Keratinocyte (primary cell): ENCODE data around the gene EXOC3L2. TPM values are rescaled to one million over a fixed set of nuclear protein-coding genes. Genes with fewer than 3 reads are reported as not detected.

Source experiments
- DNase-seq: peaks from one replicate; pipeline ENCODE4 v3.0.0-alpha.2; 2011; ENCODE audit warnings: low read depth, missing footprints, low spot score
- FAIRE-seq: peaks from 2 replicates; lab custom pipeline; 2011; peaks lifted over from hg19 to GRCh38; lab: Jason Lieb, UNC
- H2AFZ ChIP-seq: 2 replicates; pipeline ENCODE4 v1.6.0; 2012; ENCODE audit warnings: low read length, control low read depth, inconsistent platforms; ENCODE audit not compliant: control insufficient read depth
- H3K27ac ChIP-seq: 2 replicates; pipeline ENCODE4 v1.5.1; 2011; ENCODE audit warnings: low read length; ENCODE audit not compliant: control insufficient read depth, insufficient read depth
- H3K27me3 ChIP-seq: 3 replicates; pipeline ENCODE4 v1.6.0; 2011; ENCODE audit warnings: low read length; ENCODE audit not compliant: control insufficient read depth, insufficient read depth; ENCODE audit errors: extremely low read depth
- H3K36me3 ChIP-seq, 2 experiments: 2 replicates in 1 of 2; 3 replicates in 1 of 2; pipeline ENCODE4 v1.5.1; 2011; ENCODE audit warnings: low read length in 2 of 2, mild to moderate bottlenecking in 1 of 2; ENCODE audit not compliant: control insufficient read depth in 2 of 2, insufficient read depth in 2 of 2; ENCODE audit errors: extremely low read depth in 1 of 2
- H3K4me1 ChIP-seq: 3 replicates; pipeline ENCODE4 v1.5.1; 2011; ENCODE audit warnings: low read length; ENCODE audit not compliant: control insufficient read depth, insufficient read depth; ENCODE audit errors: extremely low read depth
- H3K4me2 ChIP-seq: 3 replicates; pipeline ENCODE4 v1.6.0; 2011; ENCODE audit warnings: low read depth, low read length; ENCODE audit not compliant: control insufficient read depth, insufficient read depth; ENCODE audit errors: extremely low read depth
- H3K4me3 ChIP-seq, 3 experiments: fragments of 200-600 bp in 1 of 3; sonication (generic) in 1 of 3; 2 replicates in 2 of 3; 3 replicates in 1 of 3; pipeline ENCODE4 v1.5.1; 2011 to 2016; ENCODE audit warnings: low read length in 3 of 3, mild to moderate bottlenecking in 3 of 3, control low read depth in 2 of 3, inconsistent platforms in 1 of 3, low read depth in 1 of 3, mixed read lengths in 1 of 3, mixed run types in 1 of 3, moderate library complexity in 1 of 3; ENCODE audit not compliant: control insufficient read depth in 2 of 3, insufficient read depth in 2 of 3; ENCODE audit errors: extremely low read depth in 1 of 3
- H3K79me2 ChIP-seq: 2 replicates; pipeline ENCODE4 v1.6.0; 2012; ENCODE audit warnings: low read length; ENCODE audit not compliant: control insufficient read depth, insufficient read depth
- H3K9ac ChIP-seq: 3 replicates; pipeline ENCODE4 v1.6.0; 2011; ENCODE audit warnings: low read length; ENCODE audit not compliant: control insufficient read depth, insufficient read depth; ENCODE audit errors: extremely low read depth
- H3K9me1 ChIP-seq: 3 replicates; pipeline ENCODE4 v1.6.0; 2011; ENCODE audit warnings: low read length; ENCODE audit not compliant: control insufficient read depth, insufficient read depth; ENCODE audit errors: extremely low read depth
- H3K9me3 ChIP-seq: 2 replicates; pipeline ENCODE4 v1.5.1; 2012; ENCODE audit warnings: low read depth, low read length; ENCODE audit not compliant: control insufficient read depth
- H4K20me1 ChIP-seq: 3 replicates; pipeline ENCODE4 v1.6.0; 2011; ENCODE audit warnings: low read length; ENCODE audit not compliant: control insufficient read depth, insufficient read depth; ENCODE audit errors: extremely low read depth
- CTCF ChIP-seq, 3 experiments: IDR thresholded peaks in 1 of 3; conservative IDR thresholded peaks in 1 of 3; optimal IDR thresholded peaks in 1 of 3; 2 replicates in 2 of 3; 3 replicates in 1 of 3; pipeline versions ENCODE3 to v1.5.1; 2011; ENCODE audit warnings: low read length in 3 of 3, mild to moderate bottlenecking in 3 of 3, moderate library complexity in 2 of 3, control low read depth in 1 of 3, inconsistent platforms in 1 of 3; ENCODE audit not compliant: insufficient read depth in 2 of 3; ENCODE audit errors: extremely low read depth in 1 of 3
- EZH2 ChIP-seq: IDR thresholded peaks from one replicate; pipeline ENCODE4 v1.6.1; 2012; ENCODE audit warnings: inconsistent platforms, mild to moderate bottlenecking, low read length, moderate library complexity
- dilution Hi-C: fragments of 300-500 bp; cut with MboI; formaldehyde crosslinking; loops from one replicate; pipeline ENCODE4 v1.7.0; 2020; ENCODE audit warnings: low sequenced_read_pairs; ENCODE audit not compliant: extremely low pct_ligation_motif_present
- polyA plus RNA-seq, 5 experiments: library from polyadenylated mRNA; depleted of rRNA in 3 of 5; stranded (reverse) in 3 of 5; stranded (forward) in 1 of 5; unstranded in 1 of 5; fragments of >200 nt; gene quantifications; 1 replicate in 1 of 5; 2 replicates in 3 of 5; 3 replicates in 1 of 5; pipeline versions ENCODE4 v1.2.1 to v1.2.3, GENCODE V29; 2011 to 2012; ENCODE audit warnings: missing spikeins in 2 of 5, low read depth in 1 of 5, low replicate concordance in 1 of 5

The EXOC3L2 gene
- polyA plus RNA-seq, 1 donor (not counting 4 experiments of a cell fraction or from before 2014, with no cell fraction given): 0.08 TPM

DNA sequence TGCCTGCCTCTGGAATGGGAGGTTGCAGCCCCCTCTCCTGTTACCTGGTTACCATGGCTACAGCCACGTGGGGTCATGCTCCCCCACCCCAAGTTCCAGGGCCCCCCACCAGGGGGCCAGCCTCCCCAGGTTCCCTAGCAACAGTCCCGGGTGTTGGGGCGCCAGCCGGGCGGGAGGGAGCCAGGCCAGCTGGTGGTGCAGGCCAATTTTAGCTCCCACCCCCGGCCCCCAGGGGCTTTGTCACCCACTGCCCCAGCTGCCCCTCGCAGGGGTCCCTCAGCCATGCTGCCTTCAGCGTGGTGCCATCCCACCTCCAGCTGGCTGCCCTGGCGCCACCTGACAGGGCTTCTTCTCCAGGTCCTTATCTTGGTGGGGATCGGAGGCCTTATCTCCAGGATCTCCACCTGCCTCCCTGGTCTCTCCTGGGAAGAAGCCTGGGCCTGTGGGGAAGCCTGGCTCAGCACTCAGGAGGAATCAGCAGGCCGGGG, 8.9 kb upstream of the EXOC3L2 start:
- no peak overlapping the region for H3K27ac ChIP-seq
- no peak for FAIRE-seq
- H4K20me1 ChIP-seq: peaks cover 15% of the 10 kb centered on the region
- peaks cover 28% of the 10 kb centered on the region for H3K4me1 ChIP-seq
- H3K36me3 ChIP-seq: peaks cover 1 to 17% of the 10 kb centered on the region in 2 experiments
- no peak overlapping the region for H3K4me3 ChIP-seq
- H3K4me2 ChIP-seq: peak overlapping the region; percentile 91
- H3K27me3 ChIP-seq: no peaks in the 10 kb centered on the region
- peaks cover 3% of the 10 kb centered on the region for H3K9me1 ChIP-seq
- H3K79me2 ChIP-seq: peaks cover 64% of the 10 kb centered on the region
- no peak for TF ChIP-seq EZH2
- peak in 2 of 3 experiments; percentile 22 to 35 for TF ChIP-seq CTCF (optimal IDR thresholded peaks at IDR 0.05 in 1 of 3, IDR thresholded peaks at IDR 0.05 in 1 of 3, conservative IDR thresholded peaks at IDR 0.05 in 1 of 3; ENCODE audit: extremely low read depth in 1 of 3, insufficient read depth in 2 of 3, low read length in 3 of 3)
- dilution Hi-C loops: no loop called here
- no peak overlapping the region for H3K9ac ChIP-seq
- H3K9me3 ChIP-seq: no peaks in the 10 kb centered on the region
- DNase-seq: no peak
- no peak overlapping the region for H2AFZ ChIP-seq

- peaks cover 0 to 13% of the 10 kb centered on the region in 2 experiments for H3K36me3 ChIP-seq
- no peak for TF ChIP-seq CTCF (optimal IDR thresholded peaks at IDR 0.05 in 1 of 3, IDR thresholded peaks at IDR 0.05 in 1 of 3, conservative IDR thresholded peaks at IDR 0.05 in 1 of 3; ENCODE audit: extremely low read depth in 1 of 3, insufficient read depth in 2 of 3, low read length in 3 of 3)
- TF ChIP-seq EZH2: no peak
- peaks cover 28% of the 10 kb centered on the region for H3K4me1 ChIP-seq
- peak overlapping the region; percentile 19 for H3K27ac ChIP-seq
- H3K4me3 ChIP-seq: peak overlapping the region in 2 of 3 experiments; percentile 52 to 90
- peaks cover 10% of the 10 kb centered on the region for H4K20me1 ChIP-seq
- no peaks in the 10 kb centered on the region for H3K27me3 ChIP-seq
- DNase-seq: peak; percentile 35
- peaks cover 3% of the 10 kb centered on the region for H3K9me1 ChIP-seq
- no peak overlapping the region for H2AFZ ChIP-seq
- peak overlapping the region; percentile 91 for H3K4me2 ChIP-seq
- dilution Hi-C loops: no loop called here
- FAIRE-seq: peak; percentile 79
- no peaks in the 10 kb centered on the region for H3K9me3 ChIP-seq
- peaks cover 59% of the 10 kb centered on the region for H3K79me2 ChIP-seq
- peak overlapping the region; percentile 49 for H3K9ac ChIP-seq
Observed at GRCh38 chr19:45253396-45254027, 8.3 kb upstream of the EXOC3L2 start.
